ENCODE measurements around the gene GPS1. TPM values are rescaled to one million over a fixed set of nuclear protein-coding genes. Genes with fewer than 3 reads are reported as not detected.
A peak's percentile ranks its signal among the peaks of the same experiment; 100 is the strongest.

Gene GPS1
- total RNA-seq, 1 experiment from 2014 or later = 181 TPM

GRCh38 chr17:82018989-82019689 is 32.6 kb upstream of the GPS1 start:
- Mint-ChIP-seq H3K27me3 (ENCODE audit: low read depth) (no peaks in the 10 kb centered on the region), H3K36me3 (no peaks in the 10 kb centered on the region; the same call in 1 of the 2 replicates), H3K27ac (no peak overlapping the region), H3K4me3 (no peak overlapping the region), H3K4me1 (peaks cover 9% of the 10 kb centered on the region), H3K9me3 (no peaks in the 10 kb centered on the region)
- TF ChIP-seq ETV6 (CRISPR knock-in tag; IDR thresholded peaks at IDR 0.05) = no peak
- TF ChIP-seq TEAD1 (CRISPR knock-in tag; IDR thresholded peaks at IDR 0.05) = no peak
- TF ChIP-seq MXD4 (CRISPR knock-in tag; IDR thresholded peaks at IDR 0.05; ENCODE audit: borderline replicate concordance) = no peak
- TF ChIP-seq ZNF512 (CRISPR knock-in tag; IDR thresholded peaks at IDR 0.05; ENCODE audit: borderline replicate concordance) = no peak
- TF ChIP-seq CBFB (CRISPR knock-in tag; IDR thresholded peaks at IDR 0.05; ENCODE audit: low read depth) = no peak
- no peak for TF ChIP-seq ZNF671 (CRISPR knock-in tag; IDR thresholded peaks at IDR 0.05)
- no peak for TF ChIP-seq IRF2 (CRISPR knock-in tag; IDR thresholded peaks at IDR 0.05; ENCODE audit: borderline replicate concordance, low read depth)
- no peak for TF ChIP-seq E2F4 (CRISPR knock-in tag; IDR thresholded peaks at IDR 0.05; ENCODE audit: borderline replicate concordance, low read depth)
- no peak for TF ChIP-seq JAZF1 (CRISPR knock-in tag; IDR thresholded peaks at IDR 0.05)
- TF ChIP-seq CREM (CRISPR knock-in tag; IDR thresholded peaks at IDR 0.05) = no peak
- no peak for TF ChIP-seq CDX4 (CRISPR knock-in tag; IDR thresholded peaks at IDR 0.05; ENCODE audit: borderline replicate concordance)
- TF ChIP-seq ZMAT4 (CRISPR knock-in tag; IDR thresholded peaks at IDR 0.05) = no peak
- no peak for TF ChIP-seq ATF2 (CRISPR knock-in tag; IDR thresholded peaks at IDR 0.05; ENCODE audit: borderline replicate concordance, low read depth)
- no peak for TF ChIP-seq OVOL2 (CRISPR knock-in tag; IDR thresholded peaks at IDR 0.05; ENCODE audit: borderline replicate concordance)
- POLR2A ChIA-PET = interaction anchor here (0.5 to 1.7 kb wide), 2 partner anchors 12 to 19 kb away, joined by 3 to 5 read pairs; partner anchors contain the start of genes DCXR and RAC3
- DNase-seq (ENCODE audit: low spot score) (no peak), ATAC-seq (no peak)
- CTCF ChIA-PET = interaction anchor here (0.6 to 8.8 kb wide), 47 partner anchors 10 to 315 kb away, joined by 3 to 119 read pairs (median 4); partner anchors contain the start of genes DCXR, MAFG, MRPL12 and NOTUM

GRCh38 chr17:82019690-82020571 is 31.8 kb upstream of the GPS1 start:
- DNase-seq (ENCODE audit: low spot score) = peak; percentile 91
- Mint-ChIP-seq H3K36me3 (no peaks in the 10 kb centered on the region; the same call in 1 of the 2 replicates), H3K4me3 (no peak overlapping the region), H3K4me1 (peaks cover 11% of the 10 kb centered on the region), H3K27me3 (ENCODE audit: low read depth) (no peaks in the 10 kb centered on the region), H3K27ac (no peak overlapping the region), H3K9me3 (no peaks in the 10 kb centered on the region)
- TF ChIP-seq TEAD4 (CRISPR knock-in tag; IDR thresholded peaks at IDR 0.05) (no peak), GABPB1 (CRISPR knock-in tag; IDR thresholded peaks at IDR 0.05) (peak; percentile 37; the same call in 1 of the 2 replicates), FOXK1 (CRISPR knock-in tag; IDR thresholded peaks at IDR 0.05) (0 out of 2 replicates have a peak, but pooled peaks have one; percentile 34), PREB (CRISPR knock-in tag; IDR thresholded peaks at IDR 0.05; ENCODE audit: borderline replicate concordance) (no peak), CTCF (IDR thresholded peaks at IDR 0.05) (peak; percentile 85), NFATC4 (CRISPR knock-in tag; IDR thresholded peaks at IDR 0.05) (0 out of 2 replicates have a peak, but pooled peaks have one; percentile 45)
- peak; percentile 9 for ATAC-seq
- ChIA-PET CTCF (interaction anchor here (0.6 to 8.8 kb wide), 57 partner anchors 11 to 697 kb away, joined by 3 to 119 read pairs (median 4); partner anchors contain the start of genes DCXR, FN3KRP, MAFG and MCRIP1), POLR2A (interaction anchor here (0.5 to 1.7 kb wide), 3 partner anchors 12 to 104 kb away, joined by 3 to 5 read pairs (median 4); partner anchors contain the start of genes DCXR and RAC3)
